ENCODE data around the gene GORASP1.

DNA sequence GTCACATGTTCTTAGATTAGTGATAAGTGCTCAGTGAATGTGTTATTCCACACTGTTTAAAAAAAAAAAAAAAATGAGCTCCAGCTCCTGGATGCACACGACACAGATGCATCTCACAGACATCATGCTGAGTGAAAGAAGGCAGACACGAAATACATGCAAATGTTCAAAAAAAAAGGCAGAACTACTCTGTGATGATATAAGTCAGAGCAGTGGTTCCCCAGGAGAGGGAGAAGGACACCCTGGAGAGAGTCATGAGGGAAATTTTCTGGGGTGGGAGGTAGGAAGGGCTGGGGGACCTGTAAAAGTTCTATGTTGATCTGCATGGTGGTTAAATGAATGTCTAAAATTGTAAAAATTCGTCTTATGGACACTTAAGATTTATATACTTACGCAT lies 41.6 kb upstream of the GORASP1 start:
- TF ChIP-seq, protein P1, sequence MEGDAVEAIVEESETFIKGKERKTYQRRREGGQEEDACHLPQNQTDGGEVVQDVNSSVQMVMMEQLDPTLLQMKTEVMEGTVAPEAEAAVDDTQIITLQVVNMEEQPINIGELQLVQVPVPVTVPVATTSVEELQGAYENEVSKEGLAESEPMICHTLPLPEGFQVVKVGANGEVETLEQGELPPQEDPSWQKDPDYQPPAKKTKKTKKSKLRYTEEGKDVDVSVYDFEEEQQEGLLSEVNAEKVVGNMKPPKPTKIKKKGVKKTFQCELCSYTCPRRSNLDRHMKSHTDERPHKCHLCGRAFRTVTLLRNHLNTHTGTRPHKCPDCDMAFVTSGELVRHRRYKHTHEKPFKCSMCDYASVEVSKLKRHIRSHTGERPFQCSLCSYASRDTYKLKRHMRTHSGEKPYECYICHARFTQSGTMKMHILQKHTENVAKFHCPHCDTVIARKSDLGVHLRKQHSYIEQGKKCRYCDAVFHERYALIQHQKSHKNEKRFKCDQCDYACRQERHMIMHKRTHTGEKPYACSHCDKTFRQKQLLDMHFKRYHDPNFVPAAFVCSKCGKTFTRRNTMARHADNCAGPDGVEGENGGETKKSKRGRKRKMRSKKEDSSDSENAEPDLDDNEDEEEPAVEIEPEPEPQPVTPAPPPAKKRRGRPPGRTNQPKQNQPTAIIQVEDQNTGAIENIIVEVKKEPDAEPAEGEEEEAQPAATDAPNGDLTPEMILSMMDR (IDR thresholded peaks at IDR 0.05 in 8 of 11, conservative IDR thresholded peaks at IDR 0.05 in 3 of 11): no peak
- TF ChIP-seq POLR2A (IDR thresholded peaks at IDR 0.05): no peak
- no peak for TF ChIP-seq POLR2AphosphoS5 (IDR thresholded peaks at IDR 0.05)

Measured in spleen (tissue), 7 donors.